ENCODE data around the gene FSTL4. TPM values are rescaled to one million over a fixed set of nuclear protein-coding genes. Genes with fewer than 3 reads are reported as not detected.

Gene FSTL4
- total and polyA plus RNA-seq, 2 of the 13 experiments (the other 11 are each of a cell fraction or from before 2014, with no cell fraction given): 2.1 to 3.0 TPM

DNA sequence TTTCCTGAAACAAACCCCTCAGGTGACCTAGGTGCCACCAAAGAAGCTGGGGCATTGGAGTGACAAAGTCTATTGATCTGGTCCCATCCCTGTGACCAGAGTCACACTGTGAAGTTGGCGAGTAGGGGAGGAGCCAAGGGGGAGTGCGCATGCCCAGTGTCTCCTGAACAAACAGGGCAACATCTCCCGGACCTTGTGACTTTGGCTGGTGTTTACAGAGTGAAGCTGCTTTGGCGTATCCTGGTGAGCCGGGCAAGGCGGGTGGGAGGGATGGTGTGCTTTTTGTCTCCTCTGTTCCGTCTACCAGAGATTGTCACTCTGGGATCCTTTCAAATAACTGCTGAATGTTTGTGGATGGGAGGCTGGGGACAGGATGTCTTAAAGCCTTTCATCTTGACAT lies 356.1 kb downstream of the FSTL4 start (continued):
- TF ChIP-seq DMTF1 (CRISPR knock-in tag; IDR thresholded peaks at IDR 0.05) (no peak), ZNF776 (CRISPR knock-in tag; IDR thresholded peaks at IDR 0.05) (no peak), POLR2G (IDR thresholded peaks at IDR 0.05; ENCODE audit: low read depth, low read length) (no peak), CHD2 (IDR thresholded peaks at IDR 0.05; ENCODE audit: low read depth, low read length) (no peak), ZNF317 (CRISPR knock-in tag; IDR thresholded peaks at IDR 0.05) (no peak), GTF2F1 (IDR thresholded peaks at IDR 0.05; ENCODE audit: low read length) (no peak), ZNF430 (CRISPR knock-in tag; IDR thresholded peaks at IDR 0.05) (no peak), NFKBIZ (CRISPR knock-in tag; IDR thresholded peaks at IDR 0.05) (no peak), ZBTB20 (CRISPR knock-in tag; IDR thresholded peaks at IDR 0.05; ENCODE audit: borderline replicate concordance, low read depth) (no peak), ZFX (CRISPR knock-in tag; IDR thresholded peaks at IDR 0.05; ENCODE audit: low read depth) (no peak), ZNF616 (CRISPR knock-in tag; IDR thresholded peaks at IDR 0.05; ENCODE audit: low read depth) (no peak), TSC22D2 (CRISPR knock-in tag; IDR thresholded peaks at IDR 0.05; ENCODE audit: borderline replicate concordance) (no peak), HOXA3 (CRISPR knock-in tag; IDR thresholded peaks at IDR 0.05) (no peak), SSRP1 (CRISPR knock-in tag; IDR thresholded peaks at IDR 0.05) (no peak), ZBTB8A (CRISPR knock-in tag; IDR thresholded peaks at IDR 0.05; ENCODE audit: borderline replicate concordance, low read depth) (no peak), SIX1 (CRISPR knock-in tag; IDR thresholded peaks at IDR 0.05; ENCODE audit: borderline replicate concordance) (no peak), ZNF20 (CRISPR knock-in tag; IDR thresholded peaks at IDR 0.05) (no peak), SOX13 (IDR thresholded peaks at IDR 0.05) (no peak), SOX13 (CRISPR knock-in tag; conservative IDR thresholded peaks at IDR 0.05 in 1 of 2, IDR thresholded peaks at IDR 0.05 in 1 of 2) (no peak), FOXO4 (CRISPR knock-in tag; conservative IDR thresholded peaks at IDR 0.05) (no peak), CC2D1A (CRISPR knock-in tag; IDR thresholded peaks at IDR 0.05) (no peak), RARA (CRISPR knock-in tag; IDR thresholded peaks at IDR 0.05) (0 out of 2 replicates have a peak, but pooled peaks have one; percentile 5), ZSCAN25 (CRISPR knock-in tag; IDR thresholded peaks at IDR 0.05) (0 out of 2 replicates have a peak, but pooled peaks have one; percentile 33), DNMT3B (CRISPR knock-in tag; conservative IDR thresholded peaks at IDR 0.05) (no peak), HES4 (CRISPR knock-in tag; IDR thresholded peaks at IDR 0.05; ENCODE audit: borderline replicate concordance) (no peak), ZBTB7A (CRISPR knock-in tag; IDR thresholded peaks at IDR 0.05) (no peak), RARG (CRISPR knock-in tag; IDR thresholded peaks at IDR 0.05; ENCODE audit: low read depth) (no peak)
- TF ChIP-seq, protein P1, sequence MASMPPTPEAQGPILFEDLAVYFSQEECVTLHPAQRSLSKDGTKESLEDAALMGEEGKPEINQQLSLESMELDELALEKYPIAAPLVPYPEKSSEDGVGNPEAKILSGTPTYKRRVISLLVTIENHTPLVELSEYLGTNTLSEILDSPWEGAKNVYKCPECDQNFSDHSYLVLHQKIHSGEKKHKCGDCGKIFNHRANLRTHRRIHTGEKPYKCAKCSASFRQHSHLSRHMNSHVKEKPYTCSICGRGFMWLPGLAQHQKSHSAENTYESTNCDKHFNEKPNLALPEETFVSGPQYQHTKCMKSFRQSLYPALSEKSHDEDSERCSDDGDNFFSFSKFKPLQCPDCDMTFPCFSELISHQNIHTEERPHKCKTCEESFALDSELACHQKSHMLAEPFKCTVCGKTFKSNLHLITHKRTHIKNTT (CRISPR knock-in tag; IDR thresholded peaks at IDR 0.05): no peak

Measured in HepG2 (cell line).